Fibroblast of the aortic adventitia (primary cell): ENCODE data around the gene TMEM150A. TPM values are rescaled to one million over a fixed set of nuclear protein-coding genes. Genes with fewer than 3 reads are reported as not detected.
A peak's percentile ranks its signal among the peaks of the same experiment; 100 is the strongest.
"Not testable (repeated sequence)": the region's sequence is repeated elsewhere in the genome, so short reads cannot be mapped to it uniquely, and the experiment has no call there.

ENCODE experiments used
- DNase-seq: peaks from one replicate; pipeline ENCODE4 v3.0.0-alpha.2; 2010; ENCODE audit warnings: low read depth
- H3K4me3 ChIP-seq: 2 replicates; pipeline ENCODE4 v1.5.1; 2011; ENCODE audit warnings: low read depth, mild to moderate bottlenecking, control low read depth, low read length, moderate library complexity
- CTCF ChIP-seq: IDR thresholded peaks from 2 replicates; pipeline ENCODE4 v1.5.1; 2011; ENCODE audit warnings: mild to moderate bottlenecking, low read length, control low read depth, inconsistent platforms; ENCODE audit not compliant: insufficient read depth
- total RNA-seq: library from RNA; depleted of rRNA; stranded (reverse); fragments of >200 nt; gene quantifications from 2 replicates; pipeline ENCODE4 v1.2.3, GENCODE V29; 2012; ENCODE audit warnings: low replicate concordance

TMEM150A gene
- total RNA-seq, 1 donor, result 8.6 TPM

GRCh38 chr2:85628658-85629057 is 26.2 kb upstream of the TMEM150A start:
- no peak for DNase-seq
- no peak overlapping the region for H3K4me3 ChIP-seq
- TF ChIP-seq CTCF, result no peak

GRCh38 chr2:85623991-85624390 is 21.5 kb upstream of the TMEM150A start:
- no peak overlapping the region for H3K4me3 ChIP-seq
- TF ChIP-seq CTCF, result no peak
- no peak for DNase-seq

GRCh38 chr2:85621338-85621737 is 18.8 kb upstream of the TMEM150A start:
- no peak for DNase-seq
- no peak overlapping the region for H3K4me3 ChIP-seq
- TF ChIP-seq CTCF, result no peak

- TF ChIP-seq CTCF, result no peak
- no peak overlapping the region for H3K4me3 ChIP-seq
- no peak for DNase-seq
These were observed 17.1 kb upstream of the TMEM150A start for GRCh38 chr2:85619617-85620016.

- peak overlapping the region; percentile 88 for H3K4me3 ChIP-seq
These were observed 15.2 kb upstream of the TMEM150A start for GRCh38 chr2:85617723-85618122.

GRCh38 chr2:85615413-85615728 is 12.9 kb upstream of the TMEM150A start:
- DNase-seq, result no peak
- no peak for TF ChIP-seq CTCF
- H3K4me3 ChIP-seq, result no peak overlapping the region

More at GRCh38 chr2:85617723-85618122, 15.2 kb upstream of the TMEM150A start:
- not testable (repeated sequence) for DNase-seq

GRCh38 chr2:85614757-85615156 is 12.3 kb upstream of the TMEM150A start:
- not testable (repeated sequence) for DNase-seq, H3K4me3 ChIP-seq

- no peak for TF ChIP-seq CTCF
- H3K4me3 ChIP-seq, result no peak overlapping the region
- DNase-seq, result no peak
These were observed 11.4 kb upstream of the TMEM150A start for GRCh38 chr2:85613717-85614515.
